ENCODE results near the gene THSD4. TPM values are rescaled to one million over a fixed set of nuclear protein-coding genes. Genes with fewer than 3 reads are reported as not detected.

The THSD4 gene
- polyA plus RNA-seq, 1 donor (not counting 4 experiments of a cell fraction or from before 2014, with no cell fraction given): 24.5 TPM

GRCh38 chr15:71788646-71789579 lies 673.6 kb downstream of the THSD4 start:
- no peak overlapping the region for H3K9ac ChIP-seq (ENCODE audit: control insufficient read depth, extremely low read depth, insufficient read depth, low read length)
- no peaks in the 10 kb centered on the region for H3K79me2 ChIP-seq (ENCODE audit: control insufficient read depth, insufficient read depth, low read length)

GRCh38 chr15:71789616-71790015 lies 674.3 kb downstream of the THSD4 start:
- Histone ChIP-seq H3K36me3 (ENCODE audit: control insufficient read depth in 2 of 2, extremely low read depth in 1 of 2, insufficient read depth in 2 of 2, low read length in 2 of 2) (no peaks in the 10 kb centered on the region), H3K4me3 (ENCODE audit: control insufficient read depth in 2 of 3, extremely low read depth in 1 of 3, insufficient read depth in 2 of 3, low read depth in 1 of 3, low read length in 3 of 3) (no peak overlapping the region), H3K27me3 (ENCODE audit: control insufficient read depth, extremely low read depth, insufficient read depth, low read length) (no peaks in the 10 kb centered on the region), H3K9me1 (ENCODE audit: control insufficient read depth, extremely low read depth, insufficient read depth, low read length) (no peaks in the 10 kb centered on the region), H3K4me2 (ENCODE audit: control insufficient read depth, extremely low read depth, insufficient read depth, low read depth, low read length) (no peak overlapping the region), H3K4me1 (ENCODE audit: control insufficient read depth, extremely low read depth, insufficient read depth, low read length) (peaks cover 25% of the 10 kb centered on the region), H3K9ac (ENCODE audit: control insufficient read depth, extremely low read depth, insufficient read depth, low read length) (no peak overlapping the region), H3K79me2 (ENCODE audit: control insufficient read depth, insufficient read depth, low read length) (no peaks in the 10 kb centered on the region), H4K20me1 (ENCODE audit: control insufficient read depth, extremely low read depth, insufficient read depth, low read length) (no peaks in the 10 kb centered on the region), H2AFZ (ENCODE audit: control insufficient read depth, low read length) (no peak overlapping the region), H3K9me3 (ENCODE audit: control insufficient read depth, low read depth, low read length) (no peaks in the 10 kb centered on the region), H3K27ac (ENCODE audit: control insufficient read depth, insufficient read depth, low read length) (no peak overlapping the region)
- DNase-seq (ENCODE audit: low read depth, low spot score) (no peak), FAIRE-seq (no peak)
- dilution Hi-C loops (cut with MboI; ENCODE audit: extremely low pct_ligation_motif_present, low sequenced_read_pairs): no loop called here
- no peak for TF ChIP-seq CTCF (optimal IDR thresholded peaks at IDR 0.05 in 1 of 3, IDR thresholded peaks at IDR 0.05 in 1 of 3, conservative IDR thresholded peaks at IDR 0.05 in 1 of 3; ENCODE audit: extremely low read depth in 1 of 3, insufficient read depth in 2 of 3, low read length in 3 of 3)
- TF ChIP-seq EZH2 (IDR thresholded peaks at IDR 0.05; ENCODE audit: low read length): no peak

More at GRCh38 chr15:71788646-71789579, 673.6 kb downstream of the THSD4 start:
- H3K27me3 ChIP-seq (ENCODE audit: control insufficient read depth, extremely low read depth, insufficient read depth, low read length): no peaks in the 10 kb centered on the region
- no peak for TF ChIP-seq CTCF (optimal IDR thresholded peaks at IDR 0.05 in 1 of 3, IDR thresholded peaks at IDR 0.05 in 1 of 3, conservative IDR thresholded peaks at IDR 0.05 in 1 of 3; ENCODE audit: extremely low read depth in 1 of 3, insufficient read depth in 2 of 3, low read length in 3 of 3)
- TF ChIP-seq EZH2 (IDR thresholded peaks at IDR 0.05; ENCODE audit: low read length): no peak
- no peaks in the 10 kb centered on the region for H3K9me3 ChIP-seq (ENCODE audit: control insufficient read depth, low read depth, low read length)
- H3K27ac ChIP-seq (ENCODE audit: control insufficient read depth, insufficient read depth, low read length): no peak overlapping the region
- no peak overlapping the region for H3K4me2 ChIP-seq (ENCODE audit: control insufficient read depth, extremely low read depth, insufficient read depth, low read depth, low read length)
- no peaks in the 10 kb centered on the region for H4K20me1 ChIP-seq (ENCODE audit: control insufficient read depth, extremely low read depth, insufficient read depth, low read length)
- H3K4me3 ChIP-seq (ENCODE audit: control insufficient read depth in 2 of 3, extremely low read depth in 1 of 3, insufficient read depth in 2 of 3, low read depth in 1 of 3, low read length in 3 of 3): no peak overlapping the region
- H3K36me3 ChIP-seq (ENCODE audit: control insufficient read depth in 2 of 2, extremely low read depth in 1 of 2, insufficient read depth in 2 of 2, low read length in 2 of 2): no peaks in the 10 kb centered on the region
- DNase-seq (ENCODE audit: low read depth, low spot score): no peak
- H2AFZ ChIP-seq (ENCODE audit: control insufficient read depth, low read length): no peak overlapping the region
- dilution Hi-C loops (cut with MboI; ENCODE audit: extremely low pct_ligation_motif_present, low sequenced_read_pairs): no loop called here
- H3K4me1 ChIP-seq (ENCODE audit: control insufficient read depth, extremely low read depth, insufficient read depth, low read length): peaks cover 25% of the 10 kb centered on the region
- no peaks in the 10 kb centered on the region for H3K9me1 ChIP-seq (ENCODE audit: control insufficient read depth, extremely low read depth, insufficient read depth, low read length)
- FAIRE-seq: no peak
